Epithelial cell of esophagus (primary cell): ENCODE data around the gene ZDHHC14.

ENCODE experiments used
- DNase-seq: peaks from one replicate; pipeline ENCODE4 v3.0.0; 2010; ENCODE audit warnings: low read depth
- H3K4me3 ChIP-seq: 2 replicates; pipeline ENCODE4 v1.5.1; 2011; ENCODE audit warnings: mild to moderate bottlenecking, low read length, control low read depth
- CTCF ChIP-seq: IDR thresholded peaks from 2 replicates; pipeline ENCODE4 v1.5.1; 2011; ENCODE audit warnings: low read depth, mild to moderate bottlenecking, low read length, control low read depth, inconsistent platforms; ENCODE audit not compliant: insufficient read depth; ENCODE audit errors: missing control alignments

The ZDHHC14 gene

DNA sequence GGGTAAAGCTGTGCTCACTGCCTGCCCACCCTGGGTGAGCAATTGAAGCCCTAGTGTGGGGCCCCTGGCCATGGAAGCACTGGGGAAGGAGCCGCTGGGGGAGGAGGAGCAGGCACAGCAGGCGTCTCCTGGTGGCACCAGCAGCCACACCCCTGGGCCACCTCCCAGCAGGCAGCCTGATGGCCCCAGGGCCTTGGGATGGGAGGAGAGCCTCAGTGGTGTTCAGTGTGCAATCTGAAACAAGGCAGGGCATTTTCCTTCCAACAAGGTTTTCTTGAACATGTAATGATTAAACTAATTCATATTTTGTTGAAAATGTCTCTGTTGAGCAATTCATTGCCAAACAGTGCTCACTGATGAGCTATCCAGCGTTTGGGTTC is 151.0 kb downstream of the ZDHHC14 start:
- no peak for DNase-seq
- no peak for TF ChIP-seq CTCF
- no peak overlapping the region for H3K4me3 ChIP-seq

DNA sequence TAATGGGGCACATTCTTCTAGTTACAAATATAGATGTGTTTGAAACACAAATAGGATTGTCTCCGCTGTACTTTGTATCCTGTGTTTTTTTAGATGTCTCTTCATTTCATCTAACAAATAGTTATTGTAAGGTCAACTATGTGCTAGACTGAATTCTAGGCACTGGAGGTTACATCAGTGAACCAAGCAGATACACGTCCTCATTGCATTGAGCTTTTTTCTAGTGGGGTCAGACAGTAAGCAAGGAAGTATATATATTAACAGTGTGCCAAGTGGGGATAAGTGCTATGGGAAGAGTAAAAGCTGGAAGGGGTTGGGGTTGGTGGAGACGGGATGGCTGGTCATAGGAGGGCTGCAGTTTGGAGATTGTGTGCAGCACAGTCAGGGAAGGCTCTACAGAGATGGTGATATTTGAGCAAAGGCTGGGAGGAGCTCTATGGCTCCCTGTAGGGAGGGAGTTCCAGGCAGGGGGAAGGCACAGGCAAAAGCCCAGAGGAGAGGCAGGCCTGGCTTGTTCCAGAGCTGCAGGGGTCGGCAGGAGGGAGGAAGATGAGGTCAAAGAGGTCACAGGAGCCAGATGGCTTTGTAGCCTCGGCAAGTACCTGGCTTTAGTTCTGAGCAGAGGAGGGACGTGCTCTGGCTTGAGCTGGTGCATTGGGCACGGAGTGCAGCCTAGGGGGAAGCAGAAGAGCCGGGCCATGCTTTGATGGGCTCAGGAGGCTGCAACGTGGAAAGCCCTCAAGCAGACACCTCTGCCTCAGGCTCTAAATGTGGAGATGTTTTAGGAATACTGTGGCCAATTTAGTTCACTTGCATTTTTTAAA is 152.3 kb downstream of the ZDHHC14 start:
- H3K4me3 ChIP-seq: no peak overlapping the region
- TF ChIP-seq CTCF: no peak
- DNase-seq: no peak

GRCh38 chr6:157534134-157534871 is 153.3 kb downstream of the ZDHHC14 start:
- TF ChIP-seq CTCF: no peak
- DNase-seq: no peak
- no peak overlapping the region for H3K4me3 ChIP-seq

- H3K4me3 ChIP-seq: no peak overlapping the region
- no peak for DNase-seq
- no peak for TF ChIP-seq CTCF
These were observed 154.0 kb downstream of the ZDHHC14 start for GRCh38 chr6:157534977-157535339.

- DNase-seq: peak; percentile 74
- no peak for TF ChIP-seq CTCF
- H3K4me3 ChIP-seq: no peak overlapping the region
These were observed 154.6 kb downstream of the ZDHHC14 start for GRCh38 chr6:157535340-157536222.

GRCh38 chr6:157536223-157536545 is 155.2 kb downstream of the ZDHHC14 start:
- no peak for TF ChIP-seq CTCF
- H3K4me3 ChIP-seq: no peak overlapping the region
- DNase-seq: no peak
